ENCODE measurements around the gene MAD1L1.

The MAD1L1 gene

DNA sequence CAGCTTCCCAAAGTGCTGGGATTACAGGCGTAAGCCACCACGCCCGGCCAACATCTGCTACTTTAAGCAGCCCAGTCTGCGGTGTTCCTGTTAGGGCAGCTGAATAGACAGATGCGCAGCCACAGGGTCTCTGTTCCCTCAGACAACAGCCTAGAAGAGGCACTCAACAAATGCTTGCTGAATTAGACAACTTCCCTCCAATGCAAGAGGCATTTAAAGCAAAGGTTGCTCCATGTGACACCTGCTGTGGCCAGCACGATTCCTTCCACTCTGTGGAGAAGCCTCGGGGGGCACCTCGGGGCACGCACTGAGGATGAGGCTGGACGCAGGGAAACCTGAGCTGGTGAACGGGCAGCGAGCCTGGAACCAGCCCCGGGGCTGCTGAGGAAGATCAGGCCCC is 237.8 kb downstream of the MAD1L1 start:
- DNase-seq, result no peak

DNA sequence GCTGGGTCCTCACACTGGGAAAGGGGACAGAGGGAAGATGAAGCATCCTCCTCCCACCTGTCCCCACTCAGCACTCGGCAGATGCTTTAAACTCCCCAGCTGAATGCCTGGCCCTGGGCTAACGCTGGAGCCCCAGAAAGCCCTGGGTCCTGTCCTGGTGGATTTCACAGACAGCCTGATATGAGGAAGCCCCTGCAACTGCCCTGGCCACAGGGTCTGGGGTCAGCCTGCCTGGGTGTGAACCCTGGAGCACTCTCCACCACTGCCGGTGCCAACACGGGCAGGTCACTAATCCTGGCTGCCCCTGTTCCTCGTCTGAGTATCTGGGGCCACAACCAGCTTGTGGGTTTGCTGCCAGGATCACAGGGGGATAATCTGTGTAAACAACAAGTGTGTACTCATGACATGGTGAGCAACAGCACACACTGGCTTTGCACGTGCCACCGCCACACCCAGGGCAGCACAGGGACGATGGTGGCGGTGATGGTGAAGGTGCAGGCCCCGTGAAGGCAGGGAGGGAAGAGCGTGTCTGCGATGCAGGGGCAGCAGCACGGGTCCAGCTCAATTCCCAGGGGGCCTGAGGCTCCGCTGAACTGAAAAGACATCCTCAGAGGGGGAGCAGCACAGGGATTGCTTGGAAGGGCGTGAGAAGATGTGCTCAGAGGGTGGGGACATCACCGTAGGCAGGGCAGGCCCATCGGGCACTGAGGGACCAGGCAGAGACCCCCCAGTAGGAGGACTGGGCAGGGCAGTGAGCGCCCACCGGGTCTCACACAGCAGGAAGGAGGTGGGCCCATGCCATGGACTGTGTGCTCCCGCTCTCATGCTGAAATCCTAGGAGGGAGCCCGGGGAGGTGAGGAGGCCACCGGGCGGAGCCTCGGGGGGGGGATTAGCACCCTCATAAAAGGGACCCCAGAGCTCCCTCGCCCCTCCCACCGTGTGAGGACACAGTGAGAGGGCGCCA is 238.7 kb downstream of the MAD1L1 start:
- no peak for DNase-seq

DNA sequence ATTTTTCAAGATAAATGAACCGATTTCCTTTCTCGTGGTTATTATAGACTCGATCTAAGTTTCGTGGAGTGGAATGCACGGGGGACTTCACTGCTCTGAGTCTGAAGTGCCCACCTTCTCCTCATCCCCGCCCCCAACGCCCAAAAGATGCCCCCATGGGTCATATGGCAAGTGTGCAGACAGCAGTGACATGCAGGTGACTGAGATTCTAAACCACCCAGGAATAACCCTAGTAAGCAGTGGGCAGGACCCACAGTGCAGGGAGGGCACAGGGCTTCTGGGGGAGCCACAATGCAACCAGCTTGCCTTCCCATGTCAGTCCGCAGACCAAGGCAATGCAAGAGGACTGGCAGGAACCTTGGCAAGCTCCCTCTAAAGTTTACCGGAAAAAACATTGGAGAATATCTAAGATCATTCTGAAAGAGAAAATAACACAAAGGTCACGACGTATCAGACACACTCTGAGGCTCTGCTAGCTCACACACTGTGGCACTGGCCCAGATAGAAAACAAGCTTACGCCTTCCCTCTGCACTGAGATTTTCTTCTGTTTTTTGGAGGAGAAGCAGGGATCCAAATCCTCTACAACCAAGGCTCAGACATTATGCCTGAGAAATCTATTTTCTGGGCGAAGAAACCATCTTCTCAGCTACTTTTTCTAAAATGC is 239.6 kb downstream of the MAD1L1 start:
- no peak for DNase-seq

DNA sequence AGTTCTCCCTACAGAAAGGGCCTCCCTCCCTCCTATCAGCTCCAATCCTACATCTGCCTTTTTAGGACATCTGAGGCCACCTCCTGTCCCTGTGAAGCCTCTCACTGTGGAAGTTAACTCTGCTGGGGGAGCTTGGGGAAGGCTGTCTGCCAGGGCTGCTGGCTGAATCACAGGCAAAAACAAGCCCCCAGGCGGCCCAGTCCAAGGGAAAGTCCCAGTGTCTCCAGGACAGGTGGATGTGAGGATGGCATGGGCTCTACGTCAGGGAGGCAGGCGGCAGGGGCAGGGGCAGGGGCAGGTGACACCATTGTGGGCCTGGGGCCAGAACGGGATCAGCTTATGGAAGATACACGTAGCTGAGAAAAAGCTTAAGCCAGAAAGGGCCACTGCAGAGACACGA is 240.2 kb downstream of the MAD1L1 start:
- no peak for DNase-seq

DNA sequence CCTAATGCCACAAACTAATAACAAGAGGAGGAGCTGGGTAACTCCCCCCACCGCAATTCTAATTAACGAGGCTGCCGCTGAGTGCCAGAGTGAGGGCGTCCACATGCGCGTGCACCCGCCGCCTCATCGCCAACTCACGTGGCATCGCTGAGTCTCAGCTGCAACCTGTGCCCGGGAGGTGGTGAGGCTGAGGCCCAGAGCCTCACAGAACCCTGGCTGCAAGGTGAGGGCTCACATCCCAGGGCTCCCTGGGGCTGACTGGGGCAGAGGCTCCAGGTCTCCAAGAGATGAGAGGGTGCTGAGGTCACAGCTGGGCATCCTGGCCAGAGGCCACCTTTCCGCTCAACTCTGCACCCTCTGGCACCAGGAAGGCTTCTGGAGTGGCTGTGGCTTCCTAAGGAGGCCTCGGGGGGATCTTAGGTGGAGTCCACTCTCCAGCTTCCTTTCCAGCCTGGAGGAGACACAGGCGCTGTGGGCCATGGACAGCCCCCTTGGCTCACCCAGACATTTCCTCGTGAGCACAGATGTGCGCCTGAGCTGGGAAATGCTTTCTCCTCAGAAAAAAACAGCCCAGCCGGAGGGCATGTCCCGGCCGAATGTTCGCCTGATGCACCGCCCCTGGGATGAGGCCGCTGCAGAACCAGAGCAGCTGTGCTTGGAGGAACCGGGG is 242.6 kb downstream of the MAD1L1 start:
- DNase-seq, result no peak

DNA sequence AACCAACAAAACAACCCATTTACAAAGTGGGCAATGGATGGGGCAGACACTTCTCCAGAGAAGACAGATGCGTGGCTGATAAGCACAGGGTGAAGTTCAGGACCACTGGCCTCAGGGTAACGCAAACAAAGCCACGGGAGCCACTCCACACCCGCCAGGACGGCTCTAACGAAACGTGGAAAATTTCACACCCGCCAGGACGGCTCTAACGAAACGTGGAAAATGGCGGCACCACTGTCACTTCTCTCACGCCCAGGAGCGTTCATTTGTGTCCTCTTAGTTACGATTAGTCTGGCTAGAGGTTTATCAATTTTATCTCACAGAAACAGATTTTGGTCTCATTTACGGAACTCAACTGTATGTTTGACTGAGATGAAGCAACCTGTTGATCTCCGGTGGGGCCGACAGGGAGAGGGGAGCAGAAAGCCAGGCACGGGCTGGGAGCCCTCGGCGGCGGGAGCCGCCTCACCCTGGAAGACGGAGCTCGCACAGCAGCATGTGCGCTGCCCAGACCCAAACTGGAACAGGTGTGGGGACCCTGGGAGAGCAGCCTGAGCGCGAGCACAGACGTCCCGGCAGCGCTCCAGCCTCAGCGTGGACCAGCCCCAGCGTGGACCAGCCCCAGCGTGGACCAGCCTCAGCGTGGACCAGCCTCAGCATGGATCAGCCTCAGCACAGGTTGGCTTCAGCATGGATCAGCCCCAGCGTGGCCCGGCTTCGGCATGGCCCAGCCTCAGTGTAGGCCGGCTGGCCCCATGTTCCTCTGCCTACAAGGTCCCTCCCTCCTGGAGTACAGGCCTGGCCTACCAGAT is 243.5 kb downstream of the MAD1L1 start:
- no peak for DNase-seq

DNA sequence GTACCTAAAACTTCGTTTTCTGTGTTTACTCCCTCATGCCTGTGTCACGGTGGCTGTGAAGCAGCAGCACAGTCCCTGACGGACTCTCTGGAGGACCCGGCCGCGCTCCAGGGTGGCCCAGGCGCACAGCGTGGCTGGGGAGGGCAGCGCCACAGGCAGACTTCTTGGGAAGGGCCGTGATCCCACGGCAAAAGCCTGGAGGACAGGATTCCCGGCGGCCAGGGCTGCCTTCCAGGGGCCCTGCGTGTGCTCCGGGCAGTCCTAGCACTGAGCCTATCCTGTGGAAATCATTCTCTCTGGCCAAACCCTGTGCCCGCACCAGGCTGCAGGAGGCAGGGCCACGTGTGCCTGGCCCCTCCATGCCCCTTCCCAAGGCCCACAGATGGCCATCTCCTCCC is 244.2 kb downstream of the MAD1L1 start:
- no peak for DNase-seq

DNA sequence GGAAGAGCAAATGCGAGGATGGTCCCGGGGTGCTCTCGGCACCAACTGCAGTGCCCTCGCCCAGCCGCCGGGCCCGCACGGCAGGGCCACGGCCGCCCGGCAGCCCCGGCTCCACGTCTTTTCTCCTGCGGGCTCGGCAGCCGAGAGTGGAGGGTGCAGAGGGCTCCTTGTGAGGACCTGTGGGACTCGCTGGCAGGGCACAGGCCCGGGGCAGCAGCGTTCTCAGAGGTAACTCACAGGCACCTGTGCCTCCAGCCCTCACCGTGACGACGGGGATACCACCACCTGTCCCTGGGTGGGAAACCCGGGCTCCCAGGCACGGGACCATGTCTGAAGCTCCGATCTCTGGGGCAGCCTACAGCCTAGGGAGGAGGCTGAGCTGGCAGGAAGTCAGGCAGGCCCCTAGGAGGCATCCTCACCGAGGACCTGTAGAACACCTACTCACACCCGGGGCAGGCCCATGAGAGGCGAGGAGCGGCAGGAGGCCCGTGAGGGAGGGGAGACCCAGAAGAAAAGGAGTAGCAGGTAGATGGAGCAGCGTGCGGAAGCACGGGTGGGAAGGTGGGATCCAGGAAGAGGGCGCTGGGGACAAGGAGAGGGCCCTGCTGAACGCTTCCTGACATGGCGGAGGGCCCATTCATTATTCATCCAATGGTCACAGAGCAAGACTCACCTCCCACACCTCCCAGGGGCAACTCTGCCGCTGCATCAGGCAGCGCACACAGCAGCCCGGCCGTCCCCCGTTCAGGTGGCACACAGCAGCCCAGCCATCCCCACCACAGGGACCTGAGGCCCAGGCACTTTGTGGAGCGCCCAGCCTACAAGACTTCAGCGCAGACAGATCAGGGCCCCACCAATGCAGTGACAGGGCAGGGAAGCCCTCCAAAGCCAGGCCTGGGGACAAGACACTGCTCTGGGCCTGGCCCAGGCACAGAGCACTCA is 244.9 kb downstream of the MAD1L1 start:
- no peak for DNase-seq

DNA sequence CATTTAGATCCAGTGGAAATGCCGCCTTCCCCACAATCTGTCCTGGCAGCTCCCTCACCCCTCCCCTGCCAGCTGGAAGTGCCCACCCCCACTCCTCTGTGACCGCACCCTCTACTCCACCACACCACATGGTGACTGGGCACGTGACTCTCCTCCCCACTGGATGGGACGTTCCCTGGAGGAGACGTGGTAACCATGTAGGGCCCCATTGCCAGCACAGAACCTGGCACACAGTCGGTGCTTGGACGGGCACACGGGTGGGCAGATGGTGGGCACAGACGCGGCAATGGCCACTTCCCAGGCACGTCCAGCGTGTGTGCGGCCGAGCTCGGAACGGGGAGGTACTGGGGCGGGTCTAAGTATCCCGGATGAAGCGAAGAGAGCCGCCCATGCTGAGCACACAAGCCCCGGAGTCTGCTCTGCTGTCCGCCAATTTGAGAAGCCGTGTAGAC is 245.6 kb downstream of the MAD1L1 start:
- no peak for DNase-seq

DNA sequence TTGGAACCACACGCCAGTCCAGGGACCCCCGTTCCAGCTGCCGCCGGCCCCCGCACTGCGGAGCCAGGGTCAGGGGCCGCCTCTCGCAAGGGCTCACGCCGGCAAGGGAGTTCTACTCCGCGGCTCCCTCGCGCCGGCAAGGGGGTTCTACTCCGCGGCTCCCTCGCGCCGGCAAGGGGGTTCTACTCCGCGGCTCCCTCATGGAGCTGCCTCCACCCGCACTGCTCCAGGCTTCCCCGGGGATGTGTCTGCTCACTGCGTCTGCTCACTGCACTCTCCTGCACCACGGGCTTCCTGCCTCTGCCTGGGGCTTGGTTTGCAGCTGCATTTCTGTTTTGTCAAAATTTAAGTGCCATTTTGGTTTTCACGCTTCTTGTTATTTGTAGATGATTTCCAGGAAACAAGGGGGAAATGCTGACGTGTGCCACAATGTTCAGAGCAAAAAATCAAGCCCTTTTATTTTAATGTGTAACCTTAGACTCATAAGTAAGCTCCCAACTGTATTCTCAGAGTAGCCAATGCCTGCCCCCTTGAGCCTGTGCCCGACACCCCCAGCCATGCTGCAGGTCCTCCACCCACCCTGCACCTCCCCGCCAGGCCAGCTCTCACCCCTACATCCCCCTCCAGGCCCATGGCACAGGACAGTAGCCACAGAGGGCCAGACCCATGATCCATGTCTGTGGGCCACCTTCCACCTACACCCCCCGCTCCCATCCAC is 246.2 kb downstream of the MAD1L1 start:
- DNase-seq, result no peak

DNA sequence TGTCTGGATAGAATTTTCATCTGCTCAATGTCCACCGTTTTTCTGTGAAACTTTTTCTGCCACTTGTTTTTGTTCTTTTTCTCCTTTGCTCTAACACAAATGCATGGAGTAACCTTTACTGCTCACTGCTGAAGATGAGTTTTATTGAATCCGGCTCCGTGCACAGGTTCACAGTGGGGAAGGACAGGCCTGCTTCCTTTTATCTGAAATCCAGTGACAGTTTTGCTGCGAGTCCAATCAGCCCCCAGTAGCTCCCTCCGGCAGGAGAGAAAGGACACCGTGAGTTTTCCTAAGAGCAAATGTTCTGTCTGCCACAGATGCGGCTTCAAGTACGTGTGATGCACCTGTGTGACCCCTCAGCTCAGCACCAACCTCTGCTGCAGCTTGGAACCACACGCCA is 246.8 kb downstream of the MAD1L1 start:
- no peak for DNase-seq

DNA sequence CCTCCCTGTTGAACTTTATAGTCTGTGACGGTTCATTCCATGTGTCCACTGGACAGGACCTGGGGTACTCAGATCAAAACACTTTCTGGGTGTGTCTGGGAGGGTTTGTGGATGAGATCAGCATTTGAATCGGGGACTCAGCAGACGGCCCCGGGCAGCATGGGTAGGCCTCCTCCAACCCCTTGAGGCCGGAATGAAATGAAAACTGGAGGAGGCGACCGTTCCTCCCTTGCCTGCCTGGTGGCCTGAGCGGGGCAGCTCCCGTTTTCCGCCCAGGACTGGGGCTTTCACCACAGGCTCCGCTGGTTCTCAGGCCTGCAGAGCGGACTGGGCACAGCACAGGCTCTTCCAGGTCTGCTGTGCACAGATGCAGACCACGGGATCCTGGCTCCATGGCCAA is 247.7 kb downstream of the MAD1L1 start:
- DNase-seq, result no peak

DNA sequence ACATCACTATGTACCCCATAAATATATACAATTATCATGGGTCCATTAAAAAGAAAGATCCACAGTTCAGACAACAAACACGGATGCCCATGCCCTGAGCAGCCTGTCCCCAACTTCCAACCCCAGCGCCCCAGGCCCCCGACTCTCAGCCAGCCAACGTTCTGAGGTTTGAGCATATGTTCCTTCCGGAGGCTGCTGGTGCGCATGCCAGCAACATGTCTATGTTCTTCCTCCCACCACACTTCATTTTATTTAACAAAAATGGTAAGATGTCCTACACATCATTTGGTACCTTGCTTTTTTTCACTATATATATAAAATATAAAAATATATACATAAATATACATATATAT is 250.9 kb downstream of the MAD1L1 start:
- DNase-seq, result no peak

DNA sequence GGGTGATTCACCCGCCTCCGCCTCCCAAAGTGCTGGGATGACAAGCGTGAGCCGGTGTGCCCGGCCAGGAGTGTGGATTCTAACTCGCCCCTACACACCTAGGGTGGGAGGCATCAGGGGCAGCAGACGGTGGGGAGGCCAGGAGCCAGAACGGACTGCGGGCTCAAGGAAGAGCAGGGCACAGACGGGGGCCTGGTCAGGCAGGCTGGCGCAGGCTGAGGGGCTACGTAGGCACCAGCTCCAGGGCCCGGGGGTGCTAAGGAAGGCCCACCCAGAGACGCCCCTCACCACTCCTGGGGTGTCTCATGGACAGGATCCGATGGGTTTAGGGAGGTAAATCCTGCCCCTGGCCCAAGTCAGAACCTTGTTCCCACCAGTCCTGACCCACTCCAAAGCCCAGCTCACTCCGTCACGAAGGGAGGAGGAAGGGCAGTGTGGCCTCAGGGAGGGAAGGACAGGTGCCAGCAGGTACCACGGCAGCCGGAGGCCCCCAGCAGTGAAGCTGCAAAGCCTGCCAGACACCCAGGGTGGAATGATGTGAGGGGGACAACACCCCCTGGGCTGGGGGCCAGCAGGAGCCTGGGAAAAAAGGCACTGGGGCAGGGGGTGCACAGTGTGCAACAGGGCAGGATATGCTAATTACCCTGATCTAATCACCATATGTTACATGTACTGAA is 251.4 kb downstream of the MAD1L1 start:
- DNase-seq, result no peak

DNA sequence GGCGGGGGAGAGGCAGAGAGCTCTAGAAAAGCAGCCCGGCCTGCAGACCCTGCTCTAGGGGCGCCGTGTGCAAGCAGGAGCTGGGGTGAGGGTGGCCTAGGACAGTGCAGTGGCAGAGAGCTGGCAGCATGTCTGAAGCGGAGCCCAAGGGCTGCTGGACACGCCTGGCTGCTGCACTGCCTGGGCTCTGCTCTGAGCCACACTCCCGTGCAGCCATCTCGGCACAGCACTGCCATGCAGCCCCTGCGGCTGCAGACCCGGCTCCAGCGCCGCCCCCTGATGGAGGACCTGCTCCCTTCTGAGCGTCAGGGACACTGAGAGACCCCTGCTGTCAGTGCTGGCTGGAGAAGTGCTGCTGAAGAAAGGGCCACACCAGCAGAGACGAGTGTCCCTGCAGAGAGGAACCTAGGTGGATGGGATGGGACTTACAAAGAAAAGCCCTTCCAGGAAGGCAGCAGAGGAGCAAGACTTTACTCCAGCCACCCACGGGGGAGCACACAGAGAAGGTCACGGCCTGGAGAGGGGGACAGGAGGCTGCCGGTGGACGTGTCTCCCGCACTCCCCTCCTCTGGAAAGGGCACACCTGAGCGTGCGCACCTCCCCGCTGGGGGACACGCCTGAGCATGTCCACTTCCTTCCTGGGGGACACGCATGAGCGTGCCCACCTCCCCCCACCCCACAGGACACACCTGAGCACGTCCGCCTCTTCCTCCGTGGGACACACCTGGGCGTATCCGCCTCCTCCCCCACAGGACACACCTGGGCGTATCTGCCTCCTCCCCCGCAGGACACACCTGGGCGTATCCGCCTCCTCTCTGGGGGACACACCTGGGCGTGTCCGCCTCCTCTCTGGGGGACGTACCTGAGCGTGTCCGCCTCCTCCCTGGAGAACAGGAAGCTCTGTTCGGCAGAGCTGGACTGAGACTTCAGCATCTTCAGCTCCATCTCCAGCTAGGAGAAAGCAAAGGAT is 252.9 kb downstream of the MAD1L1 start:
- no peak for DNase-seq

DNA sequence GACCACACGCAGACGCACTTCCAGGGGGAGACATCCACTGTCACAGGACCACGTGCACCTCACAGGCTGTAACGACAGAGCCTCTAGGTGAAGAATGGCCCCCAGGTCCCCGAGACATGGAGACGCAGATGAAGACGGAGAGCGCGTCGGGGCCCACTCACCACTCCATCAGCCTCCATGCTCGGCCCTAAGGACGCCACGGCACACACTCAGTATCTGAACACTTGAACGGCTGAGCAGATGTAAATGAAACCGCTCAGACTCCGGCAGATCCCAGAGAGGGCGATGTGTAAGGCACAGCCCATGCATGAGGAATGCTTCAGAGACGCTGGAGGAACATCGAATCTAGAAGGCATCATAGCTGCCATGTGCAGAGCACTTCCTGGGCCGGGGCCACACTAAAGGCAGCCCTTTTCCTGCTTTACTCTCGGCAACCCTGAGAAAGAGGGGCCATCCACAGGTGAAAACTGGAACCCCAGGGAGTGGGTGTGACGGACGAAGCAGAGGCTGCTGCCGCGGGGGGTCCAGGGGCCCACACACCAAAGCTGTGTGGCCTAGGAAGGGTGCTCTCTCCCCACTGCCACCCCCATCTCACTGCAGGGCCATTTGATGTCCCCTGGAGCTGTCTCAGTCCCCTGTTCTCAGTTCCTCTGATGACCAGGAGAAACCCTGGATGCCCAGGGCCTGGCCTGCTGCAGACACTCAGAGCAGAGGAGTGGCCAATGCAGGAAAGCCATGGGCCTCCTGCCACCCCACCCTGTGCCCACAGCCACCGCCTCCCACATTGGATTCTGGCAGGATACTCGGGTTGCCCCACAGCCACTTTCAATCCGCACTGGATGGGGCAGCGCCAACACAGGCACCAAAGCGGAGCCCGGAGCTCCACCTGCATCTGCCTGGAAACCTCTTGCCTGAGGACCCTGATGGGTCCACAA is 253.8 kb downstream of the MAD1L1 start:
- no peak for DNase-seq

DNA sequence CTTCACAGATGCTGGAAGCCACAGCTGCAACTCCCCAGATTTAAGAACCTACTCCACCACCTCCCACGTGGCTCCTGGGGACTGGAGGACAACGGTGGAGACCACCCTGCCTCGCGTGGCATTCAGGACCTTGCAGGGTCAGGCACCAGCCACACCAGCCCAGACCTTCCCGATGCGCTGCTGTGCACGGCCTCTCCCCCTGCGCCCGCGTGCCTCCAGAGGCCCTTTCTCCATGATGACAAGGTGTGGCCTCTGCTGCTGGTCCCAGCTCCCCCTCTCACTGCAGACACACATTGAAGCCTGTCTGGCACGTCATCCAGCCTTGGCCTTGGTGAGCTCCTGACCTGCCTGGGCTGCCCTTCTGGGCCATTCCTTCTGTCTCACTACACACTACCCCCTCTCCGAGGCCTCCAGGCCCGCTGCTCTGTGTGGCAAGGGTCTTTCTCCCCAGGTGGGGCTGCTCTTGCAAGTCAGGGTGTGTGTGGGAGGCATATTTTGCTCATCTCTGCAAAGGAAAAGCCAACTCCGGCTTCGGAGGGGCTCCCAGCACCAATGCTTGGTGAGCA is 254.8 kb downstream of the MAD1L1 start:
- no peak for DNase-seq
